GM12874 (cell line): Measurements from ENCODE around the gene NDUFS1.

Source experiments
- CTCF ChIP-seq: IDR thresholded peaks from 2 replicates; pipeline ENCODE4 v1.5.1; 2011; ENCODE audit warnings: low read depth, mild to moderate bottlenecking, control low read depth, low read length, moderate library complexity; ENCODE audit not compliant: insufficient read depth

Gene NDUFS1

DNA sequence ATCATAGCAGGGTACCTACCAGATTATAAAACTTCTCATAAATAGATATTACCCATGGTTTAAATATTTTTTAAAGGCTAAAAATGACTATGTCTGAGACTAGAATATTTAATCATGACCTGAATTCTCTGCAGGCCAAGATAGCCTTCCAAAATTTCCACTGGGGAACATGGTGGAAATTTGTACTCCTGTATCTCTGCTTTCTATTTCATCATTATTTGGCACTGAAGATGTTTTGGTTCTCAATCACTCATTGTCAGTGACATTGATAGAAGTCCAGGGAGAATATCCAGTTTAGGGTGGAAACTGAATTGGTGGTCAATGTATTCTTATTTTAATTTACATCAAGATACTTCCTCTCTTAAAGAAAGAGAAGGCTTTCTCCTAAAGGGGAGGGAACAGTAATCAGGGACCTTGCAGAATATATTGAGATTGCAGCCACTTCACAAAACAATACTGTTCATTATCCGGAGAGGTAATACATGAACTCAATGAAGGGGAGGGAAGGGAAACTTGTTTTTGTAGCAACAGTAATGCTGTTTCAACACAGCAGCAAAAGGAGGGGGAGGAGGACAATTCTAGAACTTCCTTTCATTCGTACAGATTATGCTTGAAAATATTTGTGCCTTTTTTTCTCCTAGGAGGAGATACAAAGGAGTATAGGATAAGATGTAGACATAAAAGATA lies 34.6 kb upstream of the NDUFS1 start:
- TF ChIP-seq CTCF: no peak

- no peak for TF ChIP-seq CTCF
These were observed 32.9 kb upstream of the NDUFS1 start for GRCh38 chr2:206192157-206192556.

DNA sequence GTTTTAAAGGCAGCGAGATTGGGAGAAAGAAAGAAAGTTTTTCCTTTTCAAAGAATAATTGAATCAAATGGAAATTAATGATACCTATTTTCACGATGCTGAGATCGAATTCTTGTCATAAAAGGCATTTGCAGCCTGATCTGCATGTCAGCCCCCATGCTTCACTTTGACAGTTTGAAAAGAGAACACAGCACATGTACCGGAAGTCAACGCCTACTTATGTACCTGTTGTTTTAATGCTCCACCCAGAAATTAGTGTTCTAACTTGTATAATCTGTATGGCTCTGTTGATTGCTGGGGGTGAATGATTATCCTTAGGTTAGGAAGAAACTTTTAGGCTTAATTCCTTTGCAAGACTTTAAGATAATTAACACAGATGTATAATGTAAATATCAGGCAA lies 31.4 kb upstream of the NDUFS1 start:
- TF ChIP-seq CTCF: no peak

GRCh38 chr2:206190111-206190510 lies 30.9 kb upstream of the NDUFS1 start:
- TF ChIP-seq CTCF: no peak

GRCh38 chr2:206189691-206190090 lies 30.4 kb upstream of the NDUFS1 start:
- TF ChIP-seq CTCF: no peak

DNA sequence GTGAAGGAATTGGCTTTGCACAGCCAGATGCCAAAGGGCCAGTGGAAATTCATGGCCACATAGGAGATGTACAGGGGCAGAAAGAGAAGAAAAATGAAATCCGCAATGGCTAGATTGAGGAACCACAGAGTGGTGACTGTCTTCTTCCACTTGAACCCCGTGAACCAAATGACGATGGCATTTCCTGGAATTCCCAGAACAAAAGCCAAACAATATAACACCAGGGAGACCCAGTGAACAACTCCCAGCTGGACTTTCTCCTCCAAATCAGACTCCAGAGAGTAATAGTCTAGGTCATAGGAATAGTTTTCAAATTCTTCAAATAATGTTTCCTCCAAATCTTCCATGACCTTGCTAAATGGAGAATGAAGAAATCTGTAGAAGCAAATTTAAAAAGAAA lies 17.7 kb upstream of the NDUFS1 start:
- TF ChIP-seq CTCF: no peak

GRCh38 chr2:206176121-206176520 lies 16.9 kb upstream of the NDUFS1 start:
- no peak for TF ChIP-seq CTCF
